Cerebellar cortex (tissue), 1 donor: ENCODE measurements around the gene COASY.
A peak's percentile ranks its signal among the peaks of the same experiment; 100 is the strongest.

ENCODE experiments used
- DNase-seq: peaks from one replicate; pipeline ENCODE4 v3.0.0-alpha.2; 2015; ENCODE audit warnings: low spot score

The COASY gene

GRCh38 chr17:42553161-42553818 is 8.7 kb upstream of the COASY start:
- no peak for DNase-seq

- no peak for DNase-seq
Measured at GRCh38 chr17:42553866-42554249, 8.1 kb upstream of the COASY start.

DNA sequence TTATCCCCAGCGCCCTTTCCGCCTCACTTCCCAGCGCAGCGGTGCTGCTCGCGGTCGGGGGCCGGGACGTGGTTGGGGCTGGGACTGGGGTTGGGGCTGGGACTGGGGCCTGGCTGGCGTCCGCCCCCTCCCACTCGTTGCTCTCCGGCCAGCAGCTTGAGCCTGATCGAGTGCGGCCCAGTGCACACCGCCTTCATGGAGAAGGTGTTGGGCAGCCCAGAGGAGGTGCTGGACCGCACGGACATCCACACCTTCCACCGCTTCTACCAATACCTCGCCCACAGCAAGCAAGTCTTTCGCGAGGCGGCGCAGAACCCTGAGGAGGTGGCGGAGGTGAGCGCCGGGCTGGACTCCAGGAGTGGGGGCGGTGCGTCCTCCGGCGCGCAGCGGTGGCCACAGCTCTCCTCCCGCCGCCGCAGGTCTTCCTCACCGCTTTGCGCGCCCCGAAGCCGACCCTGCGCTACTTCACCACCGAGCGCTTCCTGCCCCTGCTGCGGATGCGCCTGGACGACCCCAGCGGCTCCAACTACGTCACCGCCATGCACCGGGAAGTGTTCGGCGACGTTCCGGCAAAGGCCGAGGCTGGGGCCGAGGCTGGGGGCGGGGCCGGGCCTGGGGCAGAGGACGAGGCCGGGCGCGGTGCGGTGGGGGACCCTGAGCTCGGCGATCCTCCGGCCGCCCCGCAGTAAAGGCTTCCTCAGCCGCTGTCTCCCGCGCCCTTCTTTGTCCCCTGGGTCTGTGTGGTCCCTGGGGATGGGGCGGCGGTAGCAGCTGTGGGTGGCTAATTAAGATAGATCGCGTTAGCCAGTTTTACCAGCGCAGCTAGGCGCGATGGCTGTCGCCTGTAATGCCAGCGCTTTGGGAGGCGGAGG is 7.5 kb upstream of the COASY start:
- DNase-seq = peak; percentile 84

DNA sequence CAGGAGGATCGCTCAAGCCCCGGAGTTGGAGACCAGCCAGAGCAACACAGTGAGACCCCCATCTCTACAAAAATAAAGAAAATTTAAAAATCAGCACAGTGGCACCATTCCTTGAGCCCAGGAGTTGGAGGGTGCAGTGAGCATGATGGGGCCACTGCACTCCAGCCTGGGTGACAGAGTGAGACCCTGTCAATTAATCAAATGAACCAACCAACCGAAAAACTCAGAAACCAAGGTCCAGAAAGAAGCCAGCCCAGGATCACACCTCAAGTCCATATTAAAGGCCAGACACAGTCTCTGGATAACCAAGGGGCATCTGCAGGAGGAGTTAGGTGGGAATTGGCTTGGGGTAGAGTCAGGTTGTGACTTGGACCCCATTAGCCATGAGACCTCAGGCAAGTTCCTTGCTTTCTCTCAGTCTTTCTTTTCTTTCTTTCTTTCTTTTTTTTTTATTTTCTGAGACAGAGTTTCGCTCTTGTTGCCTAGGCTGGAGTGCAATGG is 6.8 kb upstream of the COASY start:
- DNase-seq = no peak

DNA sequence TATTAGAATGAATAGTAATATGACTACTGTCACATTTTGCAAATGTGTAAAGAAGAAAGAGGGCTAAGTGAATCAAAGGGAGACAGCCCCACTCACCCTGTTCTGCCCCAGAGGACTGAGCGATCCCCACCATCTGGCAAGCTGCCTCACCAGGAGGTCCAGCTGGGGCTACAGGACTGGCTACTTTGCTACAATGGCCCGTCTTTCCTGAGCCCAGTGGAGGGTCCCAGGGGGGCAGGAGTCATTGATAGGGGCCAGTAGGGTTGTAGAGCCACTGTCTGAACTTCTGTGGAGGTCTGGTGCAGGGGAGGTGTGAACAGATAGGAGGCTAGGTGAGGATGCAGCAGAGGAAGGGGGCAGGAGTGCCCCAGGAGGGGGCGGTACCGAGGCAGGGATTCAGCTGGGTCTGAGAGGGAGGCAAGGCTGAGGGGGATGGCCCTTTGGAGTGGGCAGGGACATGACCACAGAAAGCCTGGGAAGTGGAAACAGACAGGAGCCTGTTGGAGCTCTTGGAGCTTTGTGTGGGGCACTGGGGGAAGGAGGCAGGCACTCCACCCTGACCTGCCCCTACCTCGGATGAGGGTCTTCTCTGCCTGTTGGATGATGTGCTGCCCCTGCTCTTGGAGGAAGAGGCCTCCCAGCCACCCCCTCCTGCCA is 5.9 kb upstream of the COASY start:
- DNase-seq = peak; percentile 58

GRCh38 chr17:42559075-42559474 is 2.9 kb upstream of the COASY start:
- no peak for DNase-seq

- no peak for DNase-seq
Measured at GRCh38 chr17:42560246-42560645, 1.7 kb upstream of the COASY start.

- no peak for DNase-seq
Measured at GRCh38 chr17:42562388-42563142, 617 bp downstream of the COASY start.

GRCh38 chr17:42563143-42563509 is 1.2 kb downstream of the COASY start:
- DNase-seq = no peak

GRCh38 chr17:42563543-42563942 is 1.6 kb downstream of the COASY start:
- no peak for DNase-seq

DNA sequence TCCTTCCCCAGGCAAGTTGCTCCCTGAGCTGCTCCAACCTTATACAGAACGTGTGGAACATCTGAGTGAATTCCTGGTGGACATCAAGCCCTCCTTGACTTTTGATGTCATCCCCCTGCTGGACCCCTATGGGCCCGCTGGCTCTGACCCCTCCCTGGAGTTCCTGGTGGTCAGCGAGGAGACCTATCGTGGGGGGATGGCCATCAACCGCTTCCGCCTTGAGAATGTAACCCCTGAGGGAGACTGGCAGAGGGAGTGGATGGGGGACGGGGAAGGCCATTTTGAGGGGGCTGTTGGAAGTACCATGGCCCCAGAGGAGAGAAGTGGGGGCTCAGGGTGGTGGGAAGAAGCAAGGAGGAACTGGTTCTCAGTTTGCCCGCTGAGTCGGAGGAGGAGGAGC is 2.0 kb downstream of the COASY start:
- DNase-seq = no peak

GRCh38 chr17:42564815-42565522 is 3.0 kb downstream of the COASY start:
- no peak for DNase-seq

GRCh38 chr17:42565523-42566214 is 3.7 kb downstream of the COASY start:
- DNase-seq = no peak

DNA sequence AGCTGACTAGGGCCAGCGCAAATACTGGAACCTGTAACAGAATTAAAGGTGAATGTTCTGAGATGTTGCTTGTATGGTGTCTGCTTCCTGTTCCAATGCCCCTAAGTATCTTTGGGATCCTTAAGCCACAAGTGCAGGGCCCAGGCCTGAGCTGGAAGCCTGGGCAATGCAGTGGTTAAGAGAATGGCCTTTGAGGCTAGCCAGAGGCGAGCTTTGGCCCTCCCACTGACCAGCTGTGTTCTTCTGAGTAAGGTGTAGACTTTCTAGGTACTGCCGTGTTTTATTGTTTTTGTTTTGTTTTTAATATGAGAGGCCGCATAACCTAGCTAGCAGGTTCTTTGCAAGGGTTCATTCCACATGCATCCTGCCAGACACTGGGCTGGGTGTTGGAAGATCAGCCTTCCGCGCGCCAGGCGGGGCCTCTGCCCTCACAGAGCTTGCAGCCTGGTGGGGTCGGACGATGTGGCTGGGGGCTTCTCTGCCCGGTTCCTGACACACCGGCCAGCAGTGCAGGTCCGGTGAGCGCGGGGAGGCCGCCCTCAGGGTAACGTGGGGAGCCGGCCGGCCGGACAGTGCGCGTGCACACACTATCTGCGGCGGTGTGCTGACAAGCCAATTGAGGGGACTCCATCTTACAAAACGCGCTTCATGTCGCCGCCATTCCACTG is 4.4 kb downstream of the COASY start:
- DNase-seq = no peak

- peak; percentile 84 for DNase-seq
Measured at GRCh38 chr17:42566883-42567573, 5.1 kb downstream of the COASY start, which contains the start of gene MLX. MLX (plus strand) TSS chr17:42567100; CDS start chr17:42567125, 25 bp downstream.

GRCh38 chr17:42568341-42569111 is 6.6 kb downstream of the COASY start:
- DNase-seq = no peak

DNA sequence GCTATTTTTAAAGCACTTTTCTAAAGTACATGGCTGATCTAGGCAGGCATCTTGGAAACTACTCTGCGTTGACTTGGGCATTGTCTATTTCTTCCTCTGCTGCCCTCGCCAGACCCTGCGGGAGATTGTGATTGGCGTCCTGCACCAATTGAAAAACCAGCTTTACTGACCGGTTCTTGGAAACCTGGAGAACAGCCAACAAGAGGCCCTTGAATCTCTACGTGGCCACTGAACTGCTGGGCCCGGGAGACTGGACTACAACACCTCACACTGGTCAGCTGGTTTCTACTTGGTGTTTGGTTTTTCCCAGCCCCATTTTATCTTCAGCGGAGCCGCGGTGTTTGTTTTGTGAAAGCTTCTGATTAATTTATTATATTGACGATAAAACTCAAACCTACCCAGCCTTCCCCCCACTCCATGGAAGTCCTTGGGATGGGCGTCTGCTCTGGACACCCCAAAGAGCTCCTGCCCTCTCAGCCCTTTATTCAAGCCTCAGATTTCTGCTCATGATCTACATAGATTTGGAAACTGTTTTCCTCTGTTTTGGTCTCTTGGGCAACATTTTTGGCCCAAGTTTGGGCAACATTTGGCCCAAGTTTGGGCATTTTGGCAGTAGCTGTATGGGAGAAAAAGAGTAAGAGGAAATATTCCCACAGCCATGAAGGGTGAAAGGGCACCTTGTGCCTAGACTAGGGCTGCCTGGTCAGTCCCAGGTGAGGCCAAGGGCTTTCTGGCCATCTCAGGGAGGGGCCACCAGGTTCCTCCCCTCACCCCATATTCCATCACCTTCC is 9.7 kb downstream of the COASY start:
- no peak for DNase-seq

DNA sequence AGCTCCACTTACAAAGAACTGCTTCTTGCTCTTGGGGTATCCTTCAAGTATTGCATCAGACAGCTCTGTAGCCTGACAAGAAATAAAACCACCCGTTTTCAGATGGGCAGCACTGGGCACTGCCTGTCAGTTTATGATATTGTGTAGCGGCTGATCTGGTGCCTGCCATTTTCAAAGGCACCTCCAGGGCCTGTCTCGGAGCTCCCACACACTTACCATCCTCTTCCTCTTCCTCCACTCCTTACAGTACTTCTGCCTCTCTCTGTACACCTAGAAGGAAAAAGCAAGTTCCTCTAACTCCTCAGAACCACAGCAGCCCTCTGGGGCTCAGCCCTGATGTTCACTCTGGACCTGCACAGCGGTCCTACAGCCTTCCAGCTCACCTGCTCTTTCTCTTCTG is 11.1 kb downstream of the COASY start:
- no peak for DNase-seq
